ENCODE results near the gene MLKL.
A peak's percentile ranks its signal among the peaks of the same experiment; 100 is the strongest.

The MLKL gene

GRCh38 chr16:74641969-74642368 is 58.7 kb downstream of the MLKL start:
- DNase-seq = no peak

- no peak for DNase-seq
Observed at GRCh38 chr16:74637742-74638453, 62.8 kb downstream of the MLKL start.

- DNase-seq = no peak
Observed at GRCh38 chr16:74635303-74635702, 65.4 kb downstream of the MLKL start.

- no peak for DNase-seq
Observed at GRCh38 chr16:74633686-74634085, 67.0 kb downstream of the MLKL start.

GRCh38 chr16:74627506-74628220 is 73.0 kb downstream of the MLKL start:
- no peak for DNase-seq

- DNase-seq = no peak
Observed at GRCh38 chr16:74626741-74627416, 73.8 kb downstream of the MLKL start.

GRCh38 chr16:74625500-74626350 is 74.9 kb downstream of the MLKL start:
- DNase-seq = no peak

- no peak for DNase-seq
Observed at GRCh38 chr16:74623839-74624235, 76.8 kb downstream of the MLKL start.

- peak; percentile 7 for DNase-seq
Observed at GRCh38 chr16:74623214-74623838, 77.3 kb downstream of the MLKL start.

- no peak for DNase-seq
Observed at GRCh38 chr16:74622005-74622404, 78.7 kb downstream of the MLKL start.

All from NCI-H1092 (cell line).